ENCODE data around the gene PRKCE. TPM values are rescaled to one million over a fixed set of nuclear protein-coding genes. Genes with fewer than 3 reads are reported as not detected.

The PRKCE gene
- total RNA-seq, 2 experiments from 2014 or later: 24.9 to 26.2 TPM

DNA sequence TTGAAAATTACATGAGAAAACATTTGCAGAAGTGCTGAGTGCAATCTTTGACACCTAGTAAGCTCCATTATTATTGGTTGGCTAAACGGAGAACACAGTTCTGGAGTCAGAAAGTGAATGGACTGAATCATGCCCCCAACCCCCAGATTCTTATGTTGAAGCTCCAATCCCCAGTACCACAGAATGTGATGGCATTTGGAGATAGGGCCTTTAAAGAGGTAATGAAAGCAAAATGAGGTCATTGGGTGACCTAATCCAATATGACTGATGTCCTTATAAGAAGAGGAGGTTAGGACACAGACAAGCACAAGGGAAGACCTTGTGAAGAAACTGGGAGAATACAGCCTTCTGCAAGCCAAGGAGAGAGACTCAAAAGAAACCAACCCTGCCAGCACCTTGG lies 444.8 kb downstream of the PRKCE start:
- intact Hi-C loops (cut with DNase I, micrococcal nuclease): no loop called here
- Mint-ChIP-seq H3K27me3 (no peaks in the 10 kb centered on the region), H3K36me3 (ENCODE audit: low read depth) (peaks cover 20% of the 10 kb centered on the region), H3K9me3 (no peaks in the 10 kb centered on the region), H3K4me3 (no peak overlapping the region), H3K4me1 (ENCODE audit: low read depth) (no peaks in the 10 kb centered on the region), H3K27ac (no peak overlapping the region)
- DNase-seq: no peak
- CTCF ChIA-PET: no interaction called here
- no peak overlapping the region for H3K27ac ChIP-seq (ENCODE audit: low read depth in 1 of 2, low read length in 2 of 2)
- no peaks in the 10 kb centered on the region for H3K9me3 ChIP-seq (ENCODE audit: control insufficient read depth in 1 of 2, insufficient read depth in 1 of 2, low read length in 2 of 2)
- POLR2A ChIA-PET: no interaction called here
- TF ChIP-seq CTCF (IDR thresholded peaks at IDR 0.05): no peak
- ATAC-seq (ENCODE audit: poor library complexity): no peak
- no peak overlapping the region for H3K4me3 ChIP-seq (ENCODE audit: low read length)
- H3K4me1 ChIP-seq (ENCODE audit: insufficient read depth, low read length): no peaks in the 10 kb centered on the region
- H3K36me3 ChIP-seq (ENCODE audit: insufficient read depth, low read length): no peaks in the 10 kb centered on the region
- H3K27me3 ChIP-seq (ENCODE audit: control insufficient read depth in 1 of 2, insufficient read depth in 2 of 2, low read length in 2 of 2): no peaks in the 10 kb centered on the region

GRCh38 chr2:46097714-46098480 lies 446.4 kb downstream of the PRKCE start:
- peak in 2 of 14 experiments; percentile 17 to 19 for DNase-seq
- TF ChIP-seq CTCF (IDR thresholded peaks at IDR 0.05): no peak
- no peak overlapping the region for H3K27ac ChIP-seq (ENCODE audit: low read depth in 1 of 2, low read length in 2 of 2)

GRCh38 chr2:46098621-46099062 lies 447.2 kb downstream of the PRKCE start:
- ATAC-seq (ENCODE audit: poor library complexity): no peak
- no peaks in the 10 kb centered on the region for H3K9me3 ChIP-seq (ENCODE audit: control insufficient read depth in 1 of 2, insufficient read depth in 1 of 2, low read length in 2 of 2)
- no peaks in the 10 kb centered on the region for H3K36me3 ChIP-seq (ENCODE audit: insufficient read depth, low read length)
- Mint-ChIP-seq H3K27ac (no peak overlapping the region), H3K27me3 (no peaks in the 10 kb centered on the region), H3K36me3 (ENCODE audit: low read depth) (peaks cover 22% of the 10 kb centered on the region), H3K4me1 (ENCODE audit: low read depth) (no peaks in the 10 kb centered on the region), H3K9me3 (peaks cover 2% of the 10 kb centered on the region), H3K4me3 (no peak overlapping the region)
- CTCF ChIA-PET: no interaction called here
- DNase-seq: no peak
- POLR2A ChIA-PET: no interaction called here
- TF ChIP-seq CTCF (IDR thresholded peaks at IDR 0.05): no peak
- no peak overlapping the region for H3K27ac ChIP-seq (ENCODE audit: low read depth in 1 of 2, low read length in 2 of 2)
- intact Hi-C loops (cut with DNase I, micrococcal nuclease): no loop called here
- H3K27me3 ChIP-seq (ENCODE audit: control insufficient read depth in 1 of 2, insufficient read depth in 2 of 2, low read length in 2 of 2): no peaks in the 10 kb centered on the region
- no peak overlapping the region for H3K4me3 ChIP-seq (ENCODE audit: low read length)
- H3K4me1 ChIP-seq (ENCODE audit: insufficient read depth, low read length): no peaks in the 10 kb centered on the region

More at GRCh38 chr2:46097714-46098480, 446.4 kb downstream of the PRKCE start:
- H3K36me3 Mint-ChIP-seq (ENCODE audit: low read depth): peaks cover 21% of the 10 kb centered on the region
- no peak overlapping the region for H3K4me3 Mint-ChIP-seq
- H3K27ac Mint-ChIP-seq: no peak overlapping the region
- Histone ChIP-seq H3K27me3 (ENCODE audit: control insufficient read depth in 1 of 2, insufficient read depth in 2 of 2, low read length in 2 of 2) (no peaks in the 10 kb centered on the region), H3K4me3 (ENCODE audit: low read length) (no peak overlapping the region), H3K9me3 (ENCODE audit: control insufficient read depth in 1 of 2, insufficient read depth in 1 of 2, low read length in 2 of 2) (no peaks in the 10 kb centered on the region), H3K36me3 (ENCODE audit: insufficient read depth, low read length) (no peaks in the 10 kb centered on the region), H3K4me1 (ENCODE audit: insufficient read depth, low read length) (no peaks in the 10 kb centered on the region)
- H3K4me1 Mint-ChIP-seq (ENCODE audit: low read depth): no peaks in the 10 kb centered on the region
- POLR2A ChIA-PET: no interaction called here
- CTCF ChIA-PET: no interaction called here
- ATAC-seq (ENCODE audit: poor library complexity): no peak
- H3K9me3 Mint-ChIP-seq: no peaks in the 10 kb centered on the region
- intact Hi-C loops (cut with DNase I, micrococcal nuclease): no loop called here
- no peaks in the 10 kb centered on the region for H3K27me3 Mint-ChIP-seq
